ENCODE data around the gene SLC17A9.

SLC17A9 gene

DNA sequence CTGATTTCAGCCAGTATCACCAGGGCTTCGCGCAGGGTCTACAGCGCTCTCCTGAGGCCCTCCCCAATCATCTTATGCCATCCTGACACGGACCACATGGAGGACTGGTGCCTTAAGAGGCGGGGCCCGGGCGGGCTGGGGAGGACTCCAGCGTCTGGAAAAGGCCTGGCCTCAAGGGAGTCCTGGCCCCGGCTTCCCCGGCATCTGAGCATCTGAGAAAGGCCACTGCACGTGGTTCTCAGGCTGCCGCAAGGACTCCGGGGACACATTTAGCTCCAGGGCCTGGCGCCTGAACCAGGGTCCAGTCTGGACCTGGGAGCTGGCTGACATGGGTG, 32.9 kb downstream of the SLC17A9 start:
- H2BK5ac ChIP-seq (ENCODE audit: low read depth, low read length, poor library complexity, severe bottlenecking) = no peak overlapping the region
- H3K14ac ChIP-seq (ENCODE audit: low read length in 2 of 2) = no peak overlapping the region
- H3K4me2 ChIP-seq (ENCODE audit: low read length, poor library complexity, severe bottlenecking) = no peak overlapping the region
- no peak overlapping the region for H4K8ac ChIP-seq (ENCODE audit: low read length)
- H3K4me3 ChIP-seq (ENCODE audit: insufficient read depth in 1 of 2, low read depth in 1 of 2, low read length in 2 of 2) = no peak overlapping the region
- no peaks in the 10 kb centered on the region for H3K79me1 ChIP-seq (replicated peaks; ENCODE audit: low read length, poor library complexity, severe bottlenecking)
- no peak overlapping the region for H3K4ac ChIP-seq (ENCODE audit: low read depth in 1 of 2, low read length in 2 of 2)
- H3K9ac ChIP-seq (ENCODE audit: low read length) = no peak overlapping the region
- no peak for DNase-seq
- H3K36me3 ChIP-seq (ENCODE audit: control insufficient read depth in 1 of 2, insufficient read depth in 2 of 2, low read depth in 1 of 2, low read length in 2 of 2) = no peaks in the 10 kb centered on the region
- no peak overlapping the region for H2BK15ac ChIP-seq (ENCODE audit: low read depth, poor library complexity, severe bottlenecking)
- no peak overlapping the region for H3K18ac ChIP-seq (ENCODE audit: low read depth in 1 of 2, low read length in 2 of 2)
- H2BK120ac ChIP-seq (ENCODE audit: low read depth, low read length) = no peak overlapping the region
- H2AK5ac ChIP-seq (ENCODE audit: low read length, severe bottlenecking) = no peak overlapping the region
- H3K9me3 ChIP-seq (ENCODE audit: control insufficient read depth, low read length) = no peaks in the 10 kb centered on the region
- no peak overlapping the region for H2AFZ ChIP-seq (ENCODE audit: low read depth, low read length)
- H3K27ac ChIP-seq (ENCODE audit: low read length, poor library complexity, severe bottlenecking) = no peak overlapping the region
- H3K4me1 ChIP-seq (ENCODE audit: control insufficient read depth, insufficient read depth, low read depth, low read length) = no peaks in the 10 kb centered on the region
- H3K27me3 ChIP-seq (ENCODE audit: control insufficient read depth in 1 of 2, insufficient read depth in 1 of 2, low read length in 2 of 2) = peaks cover 55 to 81% of the 10 kb centered on the region in 2 experiments
- H4K91ac ChIP-seq (ENCODE audit: low read length) = no peak overlapping the region
- no peak overlapping the region for H2BK12ac ChIP-seq (ENCODE audit: low read length in 2 of 2)
- no peak overlapping the region for H3K23ac ChIP-seq (ENCODE audit: low read length in 2 of 2)
- 82% methylated on average over 14 of the region's 14 CpGs for WGBS

DNA sequence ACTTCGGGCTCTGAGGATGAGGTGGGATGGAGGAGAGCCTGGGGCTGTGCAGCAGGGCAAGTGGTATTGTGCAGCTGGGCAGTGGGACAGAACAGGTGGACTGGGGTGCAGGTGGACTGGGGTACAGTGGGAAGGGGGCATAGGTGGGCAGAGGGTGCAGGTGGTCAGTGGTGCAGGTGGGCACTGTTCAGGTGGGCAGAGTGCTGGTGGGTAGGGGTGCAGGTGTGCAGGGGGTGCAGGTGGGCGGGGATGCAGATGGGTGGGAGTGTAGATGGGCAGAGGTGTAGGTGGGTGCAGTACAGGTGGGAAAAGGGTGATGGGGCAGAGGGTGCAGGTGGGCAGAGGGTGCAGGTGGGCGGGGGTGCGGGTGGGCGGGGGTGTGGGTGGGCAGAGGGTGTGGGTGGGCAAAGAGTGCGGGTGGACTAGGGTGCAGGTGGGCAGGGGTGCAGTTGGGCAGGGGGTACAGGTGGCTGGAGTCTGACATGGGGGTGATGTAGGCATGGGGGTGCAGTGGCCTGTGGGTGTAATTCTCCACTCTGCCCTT, 33.8 kb downstream of the SLC17A9 start:
- H3K14ac ChIP-seq (ENCODE audit: low read length in 2 of 2) = no peak overlapping the region
- H4K91ac ChIP-seq (ENCODE audit: low read length) = no peak overlapping the region
- no peak overlapping the region for H3K4ac ChIP-seq (ENCODE audit: low read depth in 1 of 2, low read length in 2 of 2)
- H3K23ac ChIP-seq (ENCODE audit: low read length in 2 of 2) = no peak overlapping the region
- no peak overlapping the region for H3K27ac ChIP-seq (ENCODE audit: low read length, poor library complexity, severe bottlenecking)
- no peak overlapping the region for H2BK120ac ChIP-seq (ENCODE audit: low read depth, low read length)
- H3K9me3 ChIP-seq (ENCODE audit: control insufficient read depth, low read length) = no peaks in the 10 kb centered on the region
- H3K18ac ChIP-seq (ENCODE audit: low read depth in 1 of 2, low read length in 2 of 2) = no peak overlapping the region
- WGBS = 71% methylated on average over 4 of the region's 6 CpGs
- no peak overlapping the region for H3K4me3 ChIP-seq (ENCODE audit: insufficient read depth in 1 of 2, low read depth in 1 of 2, low read length in 2 of 2)
- H3K4me2 ChIP-seq (ENCODE audit: low read length, poor library complexity, severe bottlenecking) = no peak overlapping the region
- no peak overlapping the region for H2AFZ ChIP-seq (ENCODE audit: low read depth, low read length)
- peaks cover 55 to 84% of the 10 kb centered on the region in 2 experiments for H3K27me3 ChIP-seq (ENCODE audit: control insufficient read depth in 1 of 2, insufficient read depth in 1 of 2, low read length in 2 of 2)
- no peak overlapping the region for H2AK5ac ChIP-seq (ENCODE audit: low read length, severe bottlenecking)
- no peak overlapping the region for H2BK12ac ChIP-seq (ENCODE audit: low read length in 2 of 2)
- H3K9ac ChIP-seq (ENCODE audit: low read length) = no peak overlapping the region
- no peak for DNase-seq
- H3K79me1 ChIP-seq (replicated peaks; ENCODE audit: low read length, poor library complexity, severe bottlenecking) = no peaks in the 10 kb centered on the region
- H3K36me3 ChIP-seq (ENCODE audit: control insufficient read depth in 1 of 2, insufficient read depth in 2 of 2, low read depth in 1 of 2, low read length in 2 of 2) = no peaks in the 10 kb centered on the region
- H4K8ac ChIP-seq (ENCODE audit: low read length) = no peak overlapping the region
- H3K4me1 ChIP-seq (ENCODE audit: control insufficient read depth, insufficient read depth, low read depth, low read length) = no peaks in the 10 kb centered on the region
- no peak overlapping the region for H2BK15ac ChIP-seq (ENCODE audit: low read depth, poor library complexity, severe bottlenecking)
- H2BK5ac ChIP-seq (ENCODE audit: low read depth, low read length, poor library complexity, severe bottlenecking) = no peak overlapping the region

DNA sequence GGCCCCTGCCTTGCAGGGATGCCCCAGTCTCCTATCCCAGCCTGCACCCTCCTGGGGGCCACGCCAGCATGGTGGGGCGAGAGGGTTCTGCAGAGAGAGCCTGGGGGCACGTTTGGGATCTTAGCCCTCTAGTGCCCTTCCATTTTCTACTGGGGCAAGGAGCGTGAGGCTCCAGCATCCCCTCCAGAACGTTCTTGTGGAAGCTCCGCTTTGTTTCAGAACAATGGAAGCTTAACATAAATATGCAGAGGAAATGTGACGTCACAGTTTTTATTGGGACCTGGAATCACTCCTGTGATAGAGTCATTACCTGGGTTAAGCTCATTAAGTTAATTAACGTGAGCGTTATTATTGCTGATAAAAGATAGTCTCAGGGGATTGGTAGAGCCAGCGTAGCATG, 34.6 kb downstream of the SLC17A9 start:
- Histone ChIP-seq H3K79me1 (replicated peaks; ENCODE audit: low read length, poor library complexity, severe bottlenecking) (no peaks in the 10 kb centered on the region), H3K4me1 (ENCODE audit: control insufficient read depth, insufficient read depth, low read depth, low read length) (no peaks in the 10 kb centered on the region), H2BK12ac (ENCODE audit: low read length in 2 of 2) (no peak overlapping the region), H3K4ac (ENCODE audit: low read depth in 1 of 2, low read length in 2 of 2) (no peak overlapping the region), H3K36me3 (ENCODE audit: control insufficient read depth in 1 of 2, insufficient read depth in 2 of 2, low read depth in 1 of 2, low read length in 2 of 2) (no peaks in the 10 kb centered on the region), H3K4me2 (ENCODE audit: low read length, poor library complexity, severe bottlenecking) (no peak overlapping the region), H3K9me3 (ENCODE audit: control insufficient read depth, low read length) (no peaks in the 10 kb centered on the region), H4K91ac (ENCODE audit: low read length) (no peak overlapping the region), H2BK15ac (ENCODE audit: low read depth, poor library complexity, severe bottlenecking) (no peak overlapping the region), H3K9ac (ENCODE audit: low read length) (no peak overlapping the region), H3K27me3 (ENCODE audit: control insufficient read depth in 1 of 2, insufficient read depth in 1 of 2, low read length in 2 of 2) (peaks cover 55 to 83% of the 10 kb centered on the region in 2 experiments), H3K14ac (ENCODE audit: low read length in 2 of 2) (no peak overlapping the region), H2AK5ac (ENCODE audit: low read length, severe bottlenecking) (no peak overlapping the region), H2BK5ac (ENCODE audit: low read depth, low read length, poor library complexity, severe bottlenecking) (no peak overlapping the region), H2AFZ (ENCODE audit: low read depth, low read length) (no peak overlapping the region), H2BK120ac (ENCODE audit: low read depth, low read length) (no peak overlapping the region), H3K18ac (ENCODE audit: low read depth in 1 of 2, low read length in 2 of 2) (no peak overlapping the region), H3K23ac (ENCODE audit: low read length in 2 of 2) (no peak overlapping the region), H3K27ac (ENCODE audit: low read length, poor library complexity, severe bottlenecking) (no peak overlapping the region), H4K8ac (ENCODE audit: low read length) (no peak overlapping the region), H3K4me3 (ENCODE audit: insufficient read depth in 1 of 2, low read depth in 1 of 2, low read length in 2 of 2) (no peak overlapping the region)
- WGBS = 64% methylated on average over 10 of the region's 10 CpGs
- DNase-seq = no peak

DNA sequence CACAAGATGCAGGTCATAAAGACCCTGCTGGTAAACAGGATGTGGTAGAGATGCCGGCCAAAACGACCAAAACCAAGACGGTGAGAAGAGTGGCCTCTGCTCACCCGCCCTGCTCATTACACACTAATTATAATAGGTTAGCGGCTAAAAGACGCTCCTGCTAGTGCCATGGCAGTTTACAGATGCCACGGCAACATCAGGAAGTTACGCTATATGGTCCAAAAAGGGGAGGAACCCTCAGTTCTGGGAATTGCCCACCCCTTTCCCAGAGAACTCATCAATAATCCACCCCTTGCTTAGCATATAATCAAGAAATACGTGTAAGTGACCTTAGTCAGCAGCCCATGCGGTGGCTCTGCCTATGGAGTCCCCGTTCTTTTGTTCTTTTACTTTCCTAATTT, 36.7 kb downstream of the SLC17A9 start:
- H3K79me1 ChIP-seq (replicated peaks; ENCODE audit: low read length, poor library complexity, severe bottlenecking) = no peaks in the 10 kb centered on the region
- H2AK5ac ChIP-seq (ENCODE audit: low read length, severe bottlenecking) = no peak overlapping the region
- H2BK15ac ChIP-seq (ENCODE audit: low read depth, poor library complexity, severe bottlenecking) = no peak overlapping the region
- H3K4me2 ChIP-seq (ENCODE audit: low read length, poor library complexity, severe bottlenecking) = no peak overlapping the region
- no peak overlapping the region for H2BK12ac ChIP-seq (ENCODE audit: low read length in 2 of 2)
- no peak overlapping the region for H2BK5ac ChIP-seq (ENCODE audit: low read depth, low read length, poor library complexity, severe bottlenecking)
- H4K91ac ChIP-seq (ENCODE audit: low read length) = no peak overlapping the region
- no peak overlapping the region for H3K14ac ChIP-seq (ENCODE audit: low read length in 2 of 2)
- H4K8ac ChIP-seq (ENCODE audit: low read length) = no peak overlapping the region
- H3K36me3 ChIP-seq (ENCODE audit: control insufficient read depth in 1 of 2, insufficient read depth in 2 of 2, low read depth in 1 of 2, low read length in 2 of 2) = no peaks in the 10 kb centered on the region
- H3K27ac ChIP-seq (ENCODE audit: low read length, poor library complexity, severe bottlenecking) = no peak overlapping the region
- H3K4me3 ChIP-seq (ENCODE audit: insufficient read depth in 1 of 2, low read depth in 1 of 2, low read length in 2 of 2) = no peak overlapping the region
- no peak overlapping the region for H3K4ac ChIP-seq (ENCODE audit: low read depth in 1 of 2, low read length in 2 of 2)
- no peak overlapping the region for H2AFZ ChIP-seq (ENCODE audit: low read depth, low read length)
- H3K9ac ChIP-seq (ENCODE audit: low read length) = no peak overlapping the region
- no peak for DNase-seq
- peaks cover 48 to 79% of the 10 kb centered on the region in 2 experiments for H3K27me3 ChIP-seq (ENCODE audit: control insufficient read depth in 1 of 2, insufficient read depth in 1 of 2, low read length in 2 of 2)
- no peak overlapping the region for H3K23ac ChIP-seq (ENCODE audit: low read length in 2 of 2)
- H2BK120ac ChIP-seq (ENCODE audit: low read depth, low read length) = no peak overlapping the region
- no peak overlapping the region for H3K18ac ChIP-seq (ENCODE audit: low read depth in 1 of 2, low read length in 2 of 2)
- 83% methylated on average over 11 of the region's 11 CpGs for WGBS
- H3K9me3 ChIP-seq (ENCODE audit: control insufficient read depth, low read length) = no peaks in the 10 kb centered on the region
- H3K4me1 ChIP-seq (ENCODE audit: control insufficient read depth, insufficient read depth, low read depth, low read length) = no peaks in the 10 kb centered on the region
